Measurements from ENCODE around the gene SIN3B. TPM values are rescaled to one million over a fixed set of nuclear protein-coding genes. Genes with fewer than 3 reads are reported as not detected.

The SIN3B gene
- total and polyA plus RNA-seq, 9 of the 15 experiments (the other 6 are each of a cell fraction or from before 2014, with no cell fraction given): 0.51 to 34.2 (median 14.3) TPM

DNA sequence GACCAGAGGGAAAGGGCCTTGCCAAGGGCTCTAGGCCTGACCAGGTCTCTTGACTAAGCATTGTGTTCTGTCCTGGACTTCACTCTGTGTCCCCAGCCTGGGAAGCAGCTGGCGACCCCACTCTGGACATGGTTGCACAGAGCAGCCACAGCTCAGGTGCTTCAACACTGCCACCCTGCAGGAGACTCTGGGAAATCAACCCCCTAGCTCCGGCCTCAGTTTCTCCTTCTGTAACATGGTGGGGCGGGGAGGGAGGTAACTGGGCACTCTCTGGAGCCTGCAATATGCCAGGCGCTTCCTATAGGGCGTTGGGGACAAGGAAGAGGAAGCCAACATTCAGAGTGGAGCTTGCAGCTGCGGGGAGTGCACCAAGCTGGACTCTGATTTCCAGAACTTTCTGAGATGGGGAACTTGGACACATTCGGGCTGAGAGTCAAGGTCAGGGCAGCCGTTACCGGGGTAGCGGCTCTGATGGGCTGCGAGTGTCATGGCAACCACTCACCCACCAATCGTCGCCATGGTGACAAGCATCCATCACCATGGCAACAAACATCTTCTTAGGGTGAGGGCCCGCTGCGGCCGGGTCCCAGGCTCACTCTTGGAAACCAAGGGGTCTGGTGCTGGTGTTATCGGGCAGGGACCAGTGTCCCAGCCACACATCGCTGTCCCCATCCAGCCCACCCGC is 72.4 kb downstream of the SIN3B start:
- H3K4me2 ChIP-seq (ENCODE audit: insufficient read depth, low read length): no peak overlapping the region
- 3% methylated on average over 15 of the region's 19 CpGs for WGBS (ENCODE audit: insufficient coverage, low coverage, missing lambda C conversion rate)
- no peaks in the 10 kb centered on the region for H3K79me2 ChIP-seq (ENCODE audit: control insufficient read depth, insufficient read depth, low read length)
- intact Hi-C loops (cut with micrococcal nuclease) (no loop called here), in situ Hi-C loops (cut with MboI) (no loop called here)
- ATAC-seq (no peak), FAIRE-seq (no peak), DNase-seq (ENCODE audit: extremely low read depth in 1 of 4, low spot score in 3 of 4) (peak; percentile 58 to 78 (median 73))
- peaks cover 0 to 26% of the 10 kb centered on the region in 2 experiments; a peak in 3 of 5 replicates for H3K4me1 ChIP-seq (replicated peaks in 1 of 2; ENCODE audit: control insufficient read depth in 2 of 2, insufficient read depth in 2 of 2, low read length in 2 of 2)
- no peak overlapping the region for H3K4me3 ChIP-seq
- no peaks in the 10 kb centered on the region for H3K9me3 ChIP-seq (replicated peaks; ENCODE audit: control insufficient read depth, insufficient read depth, low read depth, low read length)
- no peak overlapping the region for H3K27ac ChIP-seq (ENCODE audit: extremely low read depth, low read depth, low read length)
- no peaks in the 10 kb centered on the region for H3K36me3 ChIP-seq (ENCODE audit: control insufficient read depth, insufficient read depth, low read length)
- no TSS peak for BruUV-seq (replicated peaks)
- H3K9ac ChIP-seq (ENCODE audit: insufficient read depth in 1 of 2, low read depth in 2 of 2, low read length in 2 of 2): no peak overlapping the region
- H3K9me1 ChIP-seq (ENCODE audit: control insufficient read depth, insufficient read depth, low read length): no peaks in the 10 kb centered on the region
- ChIA-PET CTCF (ENCODE audit: low intra/inter-chr PET ratio) (interaction anchor here (0.6 to 3.2 kb wide), 3 partner anchors 19 to 122 kb away, joined by 3 to 29 read pairs (median 7); no protein-coding TSS in a partner anchor), POLR2A (interaction anchor here (0.5 kb wide), 1 partner anchor 151 kb away, joined by 3 read pairs; no protein-coding TSS in a partner anchor)
- no peak overlapping the region for H2AFZ ChIP-seq (ENCODE audit: low read depth, low read length)
- H4K20me1 ChIP-seq (replicated peaks; ENCODE audit: control insufficient read depth, insufficient read depth, low read length): no peaks in the 10 kb centered on the region
- peaks cover 0 to 14% of the 10 kb centered on the region in 2 experiments; a peak in 2 of 5 replicates for H3K27me3 ChIP-seq (ENCODE audit: control insufficient read depth in 2 of 2, insufficient read depth in 2 of 2, low read length in 2 of 2)
- TF ChIP-seq, protein P1, sequence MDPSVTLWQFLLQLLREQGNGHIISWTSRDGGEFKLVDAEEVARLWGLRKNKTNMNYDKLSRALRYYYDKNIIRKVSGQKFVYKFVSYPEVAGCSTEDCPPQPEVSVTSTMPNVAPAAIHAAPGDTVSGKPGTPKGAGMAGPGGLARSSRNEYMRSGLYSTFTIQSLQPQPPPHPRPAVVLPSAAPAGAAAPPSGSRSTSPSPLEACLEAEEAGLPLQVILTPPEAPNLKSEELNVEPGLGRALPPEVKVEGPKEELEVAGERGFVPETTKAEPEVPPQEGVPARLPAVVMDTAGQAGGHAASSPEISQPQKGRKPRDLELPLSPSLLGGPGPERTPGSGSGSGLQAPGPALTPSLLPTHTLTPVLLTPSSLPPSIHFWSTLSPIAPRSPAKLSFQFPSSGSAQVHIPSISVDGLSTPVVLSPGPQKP (CRISPR knock-in tag; IDR thresholded peaks at IDR 0.05): no peak
- TF ChIP-seq MYNN (IDR thresholded peaks at IDR 0.05): no peak
- TF ChIP-seq MYNN (CRISPR knock-in tag; IDR thresholded peaks at IDR 0.05): no peak
- no peak for TF ChIP-seq NBN (IDR thresholded peaks at IDR 0.05; ENCODE audit: low read depth)
- TF ChIP-seq HMGN3 (IDR thresholded peaks at IDR 0.05; ENCODE audit: borderline replicate concordance, extremely low read depth, insufficient read length, low read depth, low read length): no peak
- no peak for TF ChIP-seq NONO (IDR thresholded peaks at IDR 0.05; ENCODE audit: low read depth in 2 of 2, low read length in 1 of 2)
- TF ChIP-seq RFX1 (IDR thresholded peaks at IDR 0.05): peak; percentile 97
- TF ChIP-seq RBM22 (IDR thresholded peaks at IDR 0.05; ENCODE audit: low read depth, low read length, poor library complexity, severe bottlenecking): peak; percentile 97
- 0 out of 4 replicates have a peak, but pooled peaks of 1 of the 2 experiments have one; percentile 20 for TF ChIP-seq HDAC1 (IDR thresholded peaks at IDR 0.05)
- peak; percentile 58; the same call in 1 of the 2 replicates for TF ChIP-seq CTBP1 (IDR thresholded peaks at IDR 0.05; ENCODE audit: borderline replicate concordance)
- TF ChIP-seq ZNF77 (CRISPR knock-in tag; IDR thresholded peaks at IDR 0.05): no peak
- TF ChIP-seq CC2D1A (IDR thresholded peaks at IDR 0.05): no peak
- TF ChIP-seq, protein P2, sequence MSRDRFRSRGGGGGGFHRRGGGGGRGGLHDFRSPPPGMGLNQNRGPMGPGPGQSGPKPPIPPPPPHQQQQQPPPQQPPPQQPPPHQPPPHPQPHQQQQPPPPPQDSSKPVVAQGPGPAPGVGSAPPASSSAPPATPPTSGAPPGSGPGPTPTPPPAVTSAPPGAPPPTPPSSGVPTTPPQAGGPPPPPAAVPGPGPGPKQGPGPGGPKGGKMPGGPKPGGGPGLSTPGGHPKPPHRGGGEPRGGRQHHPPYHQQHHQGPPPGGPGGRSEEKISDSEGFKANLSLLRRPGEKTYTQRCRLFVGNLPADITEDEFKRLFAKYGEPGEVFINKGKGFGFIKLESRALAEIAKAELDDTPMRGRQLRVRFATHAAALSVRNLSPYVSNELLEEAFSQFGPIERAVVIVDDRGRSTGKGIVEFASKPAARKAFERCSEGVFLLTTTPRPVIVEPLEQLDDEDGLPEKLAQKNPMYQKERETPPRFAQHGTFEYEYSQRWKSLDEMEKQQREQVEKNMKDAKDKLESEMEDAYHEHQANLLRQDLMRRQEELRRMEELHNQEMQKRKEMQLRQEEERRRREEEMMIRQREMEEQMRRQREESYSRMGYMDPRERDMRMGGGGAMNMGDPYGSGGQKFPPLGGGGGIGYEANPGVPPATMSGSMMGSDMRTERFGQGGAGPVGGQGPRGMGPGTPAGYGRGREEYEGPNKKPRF (IDR thresholded peaks at IDR 0.05; ENCODE audit: low read depth, low read length): no peak
- TF ChIP-seq, protein P3, sequence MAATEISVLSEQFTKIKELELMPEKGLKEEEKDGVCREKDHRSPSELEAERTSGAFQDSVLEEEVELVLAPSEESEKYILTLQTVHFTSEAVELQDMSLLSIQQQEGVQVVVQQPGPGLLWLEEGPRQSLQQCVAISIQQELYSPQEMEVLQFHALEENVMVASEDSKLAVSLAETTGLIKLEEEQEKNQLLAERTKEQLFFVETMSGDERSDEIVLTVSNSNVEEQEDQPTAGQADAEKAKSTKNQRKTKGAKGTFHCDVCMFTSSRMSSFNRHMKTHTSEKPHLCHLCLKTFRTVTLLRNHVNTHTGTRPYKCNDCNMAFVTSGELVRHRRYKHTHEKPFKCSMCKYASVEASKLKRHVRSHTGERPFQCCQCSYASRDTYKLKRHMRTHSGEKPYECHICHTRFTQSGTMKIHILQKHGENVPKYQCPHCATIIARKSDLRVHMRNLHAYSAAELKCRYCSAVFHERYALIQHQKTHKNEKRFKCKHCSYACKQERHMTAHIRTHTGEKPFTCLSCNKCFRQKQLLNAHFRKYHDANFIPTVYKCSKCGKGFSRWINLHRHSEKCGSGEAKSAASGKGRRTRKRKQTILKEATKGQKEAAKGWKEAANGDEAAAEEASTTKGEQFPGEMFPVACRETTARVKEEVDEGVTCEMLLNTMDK (IDR thresholded peaks at IDR 0.05; ENCODE audit: borderline replicate concordance, insufficient read depth, low read depth, low read length, poor library complexity, severe bottlenecking): no peak
- no peak for TF ChIP-seq ZNF57 (CRISPR knock-in tag; IDR thresholded peaks at IDR 0.05)
- TF ChIP-seq HDAC2 (IDR thresholded peaks at IDR 0.05): peak; percentile 73; the same call in 1 of the 2 replicates
